ENCODE measurements around the gene ENOX2.
"Not testable (repeated sequence)": the region's sequence is repeated elsewhere in the genome, so short reads cannot be mapped to it uniquely, and the experiment has no call there.

ENOX2 gene

GRCh38 chrX:130758072-130758471, 144.9 kb downstream of the ENOX2 start:
- DNase-seq (ENCODE audit: low read depth in 1 of 2, low spot score in 1 of 2): no peak

GRCh38 chrX:130756233-130756632, 146.8 kb downstream of the ENOX2 start:
- DNase-seq (ENCODE audit: low read depth in 1 of 2, low spot score in 1 of 2): no peak

DNA sequence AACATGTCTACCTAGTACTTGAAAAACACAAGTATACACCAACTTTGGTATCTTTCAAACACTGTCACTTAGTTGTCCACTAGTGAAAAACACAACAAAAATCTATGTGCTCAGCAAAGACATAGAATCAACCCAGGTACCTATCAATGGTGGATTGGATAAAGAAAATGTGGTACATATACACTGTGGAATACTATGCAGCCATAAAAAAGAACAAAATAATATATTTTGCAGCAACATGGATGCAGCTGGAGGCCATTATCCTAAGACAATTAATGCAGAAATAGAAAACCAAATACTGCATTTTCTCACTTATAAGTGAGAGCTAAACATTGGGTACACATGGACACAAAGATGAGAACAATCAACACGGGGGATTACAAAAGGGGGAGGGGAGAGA, 148.7 kb downstream of the ENOX2 start:
- no peak for DNase-seq (ENCODE audit: low read depth in 1 of 2, low spot score in 1 of 2)

DNA sequence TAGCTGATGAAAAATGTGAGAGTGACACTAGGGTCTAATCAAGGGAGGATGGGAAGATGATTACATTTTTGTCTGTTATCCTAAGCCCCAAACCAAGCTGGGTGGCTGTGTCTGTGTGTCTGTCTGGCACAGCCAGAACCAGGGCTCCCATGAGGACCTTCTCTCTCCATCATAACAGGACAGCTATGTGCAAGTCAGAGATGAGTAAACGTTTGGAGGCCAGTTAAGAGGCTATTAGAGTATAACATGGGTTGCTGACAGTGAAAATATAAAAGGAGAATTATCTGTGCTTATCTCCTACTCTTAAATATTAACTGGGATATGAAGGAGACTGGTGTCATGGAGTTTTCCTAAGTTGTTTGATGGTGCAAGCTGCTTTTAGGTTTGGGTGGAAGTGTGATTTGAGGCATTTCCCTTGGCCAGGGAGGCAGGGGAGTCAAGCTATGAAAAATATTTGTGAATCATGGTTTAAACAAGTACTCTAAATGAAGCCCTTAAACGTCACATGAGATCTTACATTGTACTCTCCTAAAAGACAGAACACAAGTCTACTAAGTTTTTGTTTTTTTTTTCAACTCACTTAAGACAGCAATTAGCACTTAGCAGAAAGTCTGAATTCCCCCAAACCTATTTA, 156.2 kb downstream of the ENOX2 start:
- no peak for DNase-seq (ENCODE audit: low read depth in 1 of 2, low spot score in 1 of 2)

DNA sequence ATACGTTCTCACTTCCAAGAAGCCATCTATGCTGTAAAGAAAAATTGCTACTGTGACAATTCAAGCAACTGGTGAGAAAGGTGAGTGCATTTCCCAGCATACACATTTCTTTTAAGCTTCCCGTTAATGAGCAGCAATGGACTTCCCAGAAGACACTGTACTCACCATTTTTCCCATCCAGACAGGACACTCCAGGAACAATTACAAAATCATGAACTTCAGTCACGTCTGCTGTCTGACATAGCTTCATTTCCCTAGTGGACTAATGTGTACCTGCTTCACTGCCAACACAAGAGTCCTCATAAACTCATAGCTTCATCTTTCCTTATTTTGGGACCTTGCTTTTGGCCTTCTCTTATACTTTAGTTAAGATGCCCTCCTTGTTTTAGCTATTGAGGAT, 156.9 kb downstream of the ENOX2 start:
- DNase-seq (ENCODE audit: low read depth in 1 of 2, low spot score in 1 of 2): no peak

- no peak for DNase-seq (ENCODE audit: low read depth in 1 of 2, low spot score in 1 of 2)
Observed at GRCh38 chrX:130741584-130741983, 161.4 kb downstream of the ENOX2 start.

DNA sequence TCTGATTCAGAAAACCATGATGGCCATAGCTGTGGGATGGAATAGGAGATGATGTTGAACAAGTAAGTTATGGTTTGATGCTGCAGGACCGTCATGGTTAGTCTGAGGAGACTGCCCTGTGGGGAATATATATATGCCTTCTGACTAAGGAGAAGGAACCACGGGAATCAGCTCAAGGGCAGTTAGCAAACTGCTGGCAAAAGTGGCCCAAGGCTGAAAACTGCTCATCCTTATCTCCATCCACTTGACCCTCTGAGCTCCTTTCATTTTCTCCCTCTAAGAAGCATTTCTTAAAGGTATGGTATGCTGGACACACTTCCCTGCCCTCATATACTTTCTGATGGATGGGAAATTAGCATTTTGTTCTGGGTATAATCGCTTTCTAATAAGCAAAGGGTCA, 161.9 kb downstream of the ENOX2 start:
- DNase-seq (ENCODE audit: low read depth in 1 of 2, low spot score in 1 of 2): no peak

- no peak for DNase-seq (ENCODE audit: low read depth in 1 of 2, low spot score in 1 of 2)
Observed at GRCh38 chrX:130738638-130739195, 164.3 kb downstream of the ENOX2 start.

DNA sequence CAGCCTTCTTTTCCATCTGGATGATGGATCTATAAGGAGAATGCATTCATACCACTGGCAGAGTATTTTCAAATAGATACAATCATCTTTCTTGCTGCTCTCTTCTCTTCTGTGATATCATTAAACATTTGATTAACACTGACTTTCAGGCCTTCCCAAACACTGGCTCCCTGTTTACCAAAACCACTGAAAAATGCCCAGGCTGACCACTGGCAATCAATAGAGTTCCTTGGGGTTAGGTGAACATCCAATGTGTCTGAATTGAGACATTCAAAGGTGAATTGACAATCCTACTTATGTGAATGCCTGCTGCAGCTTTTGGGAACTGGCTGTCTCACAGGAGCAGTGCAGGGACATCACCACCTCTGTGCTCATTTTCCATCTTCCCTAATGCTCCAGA, 168.3 kb downstream of the ENOX2 start:
- no peak for DNase-seq (ENCODE audit: low read depth in 1 of 2, low spot score in 1 of 2)

GRCh38 chrX:130728208-130728607, 174.8 kb downstream of the ENOX2 start:
- no peak for DNase-seq (ENCODE audit: low read depth in 1 of 2, low spot score in 1 of 2)

DNA sequence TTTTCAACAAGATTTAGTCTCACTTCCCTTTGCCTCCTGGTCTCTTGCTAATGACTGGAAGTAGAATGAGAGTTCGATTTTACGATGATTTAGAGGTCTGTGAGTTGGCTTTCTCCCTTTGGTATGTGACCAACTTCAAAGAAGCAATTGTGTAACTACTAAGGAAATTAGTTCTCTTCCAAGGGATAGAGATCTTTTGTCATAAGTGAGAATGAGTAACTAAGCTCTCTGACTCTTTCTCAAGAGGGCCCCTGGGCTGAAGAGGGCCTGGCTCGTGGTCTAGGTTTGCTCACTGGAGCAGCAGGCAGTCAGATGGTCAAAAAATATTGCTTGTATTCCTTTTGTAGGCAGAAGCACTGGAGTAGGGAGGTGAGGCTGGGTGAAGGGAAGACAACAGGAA, 176.3 kb downstream of the ENOX2 start:
- DNase-seq (ENCODE audit: low read depth in 1 of 2, low spot score in 1 of 2): no peak

DNA sequence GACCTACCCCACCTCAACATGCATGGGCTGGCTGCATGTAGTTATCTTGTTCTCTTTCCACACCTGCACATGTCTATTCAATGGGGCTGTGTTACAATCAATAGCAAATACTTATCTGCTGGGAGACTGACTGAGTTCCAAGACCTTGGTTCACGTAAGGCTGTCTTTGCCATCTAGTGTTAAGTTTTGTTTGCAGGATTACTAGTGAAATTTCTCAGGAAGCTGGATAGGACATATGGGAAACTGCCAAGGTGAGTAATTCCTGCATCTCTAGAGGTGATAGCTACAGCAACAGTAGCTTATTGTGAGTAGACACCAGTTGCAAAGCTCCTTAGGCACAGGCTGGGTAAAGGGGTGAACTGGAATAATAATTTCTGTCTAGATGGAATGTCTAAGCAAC, 177.5 kb downstream of the ENOX2 start:
- no peak for DNase-seq (ENCODE audit: low read depth in 1 of 2, low spot score in 1 of 2)

GRCh38 chrX:130719413-130719812, 183.6 kb downstream of the ENOX2 start:
- DNase-seq (ENCODE audit: low read depth in 1 of 2, low spot score in 1 of 2): no peak

GRCh38 chrX:130718137-130718536, 184.9 kb downstream of the ENOX2 start:
- no peak for DNase-seq (ENCODE audit: low read depth in 1 of 2, low spot score in 1 of 2)

DNA sequence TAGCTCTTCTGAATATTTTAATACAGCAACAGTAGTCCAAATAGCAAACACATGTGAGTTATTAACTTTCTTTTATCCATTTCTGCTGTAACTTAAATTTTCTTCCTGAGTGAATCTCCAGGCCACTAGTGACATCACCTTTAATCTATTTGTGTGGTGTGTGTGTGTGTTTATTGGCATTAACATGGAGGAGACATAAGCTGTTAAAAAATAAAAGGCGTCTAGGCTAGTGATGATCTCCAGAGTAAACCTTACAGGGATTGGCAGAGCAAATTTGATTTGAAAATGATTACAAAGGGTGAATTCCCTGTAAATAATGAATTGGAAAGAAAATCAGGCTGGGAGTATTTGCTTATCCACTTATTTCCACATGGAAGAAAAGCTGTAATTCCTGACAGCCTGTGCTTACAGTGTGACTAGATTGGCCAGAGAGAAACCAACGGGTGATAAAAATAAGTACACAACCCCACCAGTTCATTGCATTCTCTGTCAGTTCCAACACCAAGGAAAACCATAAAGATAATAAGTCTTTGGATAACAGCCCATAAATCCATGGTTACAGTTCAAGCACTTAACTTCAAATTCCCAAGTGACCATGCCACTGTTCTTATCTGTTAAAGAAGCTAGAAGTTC, 186.1 kb downstream of the ENOX2 start:
- no peak for DNase-seq (ENCODE audit: low read depth in 1 of 2, low spot score in 1 of 2)

DNA sequence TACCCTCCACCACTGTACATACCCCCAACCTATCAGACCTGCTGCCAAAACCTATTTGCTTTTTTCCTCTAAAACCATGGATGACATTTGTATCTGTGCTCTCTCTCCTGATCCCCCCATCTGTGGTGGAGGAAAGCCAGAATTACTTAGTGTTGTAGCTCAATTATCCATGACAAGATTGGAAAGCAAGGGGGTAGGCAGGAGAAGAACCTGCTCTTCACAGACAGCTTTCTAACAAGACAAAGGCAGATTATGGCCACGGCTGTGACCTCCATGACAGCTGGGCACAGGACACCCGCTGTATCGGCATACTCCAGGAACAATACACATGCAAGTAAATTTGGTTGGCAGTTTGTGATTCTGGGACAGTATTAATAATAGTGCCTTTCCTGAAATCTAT, 186.7 kb downstream of the ENOX2 start:
- no peak for DNase-seq (ENCODE audit: low read depth in 1 of 2, low spot score in 1 of 2)

DNA sequence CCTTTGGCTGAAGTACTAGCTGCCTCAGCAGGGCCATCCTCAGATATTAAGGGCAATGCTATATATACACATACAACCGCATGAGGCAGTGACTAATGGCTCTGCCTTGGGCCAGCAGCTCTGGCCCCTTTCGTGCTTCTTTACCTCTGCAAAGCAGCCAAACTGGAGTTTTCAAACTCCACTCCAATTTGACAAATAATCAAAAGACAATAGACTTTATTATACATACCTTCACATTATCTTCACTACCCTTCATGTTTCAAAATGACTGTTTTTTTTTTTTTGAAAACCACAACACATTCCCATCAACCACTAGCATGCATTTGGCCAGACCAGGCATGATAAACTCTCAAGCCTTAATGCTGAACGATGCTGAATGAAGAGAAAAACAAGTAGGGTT, 187.7 kb downstream of the ENOX2 start:
- DNase-seq (ENCODE audit: low read depth in 1 of 2, low spot score in 1 of 2): no peak

DNA sequence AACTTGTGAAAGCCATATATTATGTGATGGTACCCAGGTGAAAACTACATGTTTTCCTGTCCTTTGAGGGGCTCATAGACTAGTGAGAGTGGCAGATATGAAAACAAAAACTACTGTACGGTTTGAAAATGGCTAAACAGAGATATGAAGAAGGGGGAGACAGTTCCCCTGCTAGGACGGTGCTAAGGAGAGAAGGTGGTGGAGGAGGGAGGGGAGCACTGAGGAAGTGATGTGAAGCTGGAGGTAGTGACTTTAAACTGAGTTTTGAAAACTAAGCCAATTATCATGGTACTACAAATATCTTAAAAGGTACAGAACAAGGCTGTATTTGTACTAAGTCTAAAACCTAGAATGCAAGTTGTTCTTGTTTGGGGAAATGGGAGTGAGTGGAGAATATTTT, 188.3 kb downstream of the ENOX2 start:
- DNase-seq (ENCODE audit: low read depth in 1 of 2, low spot score in 1 of 2): no peak

DNA sequence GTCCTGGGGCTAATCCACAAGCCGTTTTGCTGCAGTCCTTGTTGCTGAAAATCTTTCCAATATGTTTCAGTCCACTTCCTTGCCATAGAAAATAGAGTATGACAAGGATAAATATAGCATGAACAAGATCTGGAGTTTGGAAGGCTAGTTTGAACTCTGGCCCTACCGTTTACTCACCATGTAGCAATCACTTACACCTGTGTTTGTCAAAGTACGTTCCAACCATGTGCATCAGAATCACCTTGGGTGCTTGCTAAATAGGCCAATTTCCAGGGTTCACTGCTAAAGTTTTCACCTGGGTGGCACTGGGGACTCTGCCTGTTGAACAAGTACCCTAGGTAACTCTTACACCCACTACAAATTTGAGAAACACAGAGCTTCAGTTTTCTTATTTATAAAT, 188.9 kb downstream of the ENOX2 start:
- DNase-seq (ENCODE audit: low read depth in 1 of 2, low spot score in 1 of 2): no peak

DNA sequence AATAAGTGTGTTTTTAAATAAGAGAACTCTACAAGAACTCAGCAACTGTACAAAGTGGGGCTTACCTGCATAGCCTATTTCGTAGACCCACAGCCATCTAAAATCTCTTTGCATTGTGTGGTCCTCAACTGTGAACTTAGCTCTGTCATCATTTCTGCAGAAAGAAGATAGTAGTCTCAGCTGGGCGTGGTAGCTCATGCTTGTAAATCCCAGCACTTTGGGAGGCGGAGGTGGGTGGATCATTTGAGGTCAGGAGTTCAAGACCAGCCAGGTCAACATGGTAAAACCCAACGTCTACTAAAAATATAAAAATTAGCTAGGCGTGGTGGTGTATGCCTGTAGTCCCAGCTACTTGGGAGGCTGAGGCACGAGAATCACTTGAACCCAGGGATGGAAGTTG, 193.8 kb downstream of the ENOX2 start:
- not testable (repeated sequence) for DNase-seq (ENCODE audit: low read depth in 1 of 2, low spot score in 1 of 2)

- no peak for DNase-seq (ENCODE audit: low read depth in 1 of 2, low spot score in 1 of 2)
Observed at GRCh38 chrX:130705591-130705990, 197.4 kb downstream of the ENOX2 start.

GRCh38 chrX:130704053-130705038, 198.7 kb downstream of the ENOX2 start:
- DNase-seq (ENCODE audit: low read depth in 1 of 2, low spot score in 1 of 2): no peak

All from stimulated activated CD4-positive, alpha-beta T cell treated with anti-CD3 and anti-CD28 coated beads, Interleukin-15, amount 100 ng/mL, for 1 hour (primary cell).